Measurements from ENCODE around the gene TULP1.

The TULP1 gene

GRCh38 chr6:35454391-35455110 is 58.1 kb downstream of the TULP1 start:
- no peak for DNase-seq

GRCh38 chr6:35453236-35453635 is 59.5 kb downstream of the TULP1 start:
- DNase-seq: no peak

- DNase-seq: peak; percentile 94
Observed at GRCh38 chr6:35452183-35453090, 60.3 kb downstream of the TULP1 start, which contains the start of gene FANCE. Gene FANCE (plus strand): TSS chr6:35452338. CDS start chr6:35452546, 208 bp downstream.

DNA sequence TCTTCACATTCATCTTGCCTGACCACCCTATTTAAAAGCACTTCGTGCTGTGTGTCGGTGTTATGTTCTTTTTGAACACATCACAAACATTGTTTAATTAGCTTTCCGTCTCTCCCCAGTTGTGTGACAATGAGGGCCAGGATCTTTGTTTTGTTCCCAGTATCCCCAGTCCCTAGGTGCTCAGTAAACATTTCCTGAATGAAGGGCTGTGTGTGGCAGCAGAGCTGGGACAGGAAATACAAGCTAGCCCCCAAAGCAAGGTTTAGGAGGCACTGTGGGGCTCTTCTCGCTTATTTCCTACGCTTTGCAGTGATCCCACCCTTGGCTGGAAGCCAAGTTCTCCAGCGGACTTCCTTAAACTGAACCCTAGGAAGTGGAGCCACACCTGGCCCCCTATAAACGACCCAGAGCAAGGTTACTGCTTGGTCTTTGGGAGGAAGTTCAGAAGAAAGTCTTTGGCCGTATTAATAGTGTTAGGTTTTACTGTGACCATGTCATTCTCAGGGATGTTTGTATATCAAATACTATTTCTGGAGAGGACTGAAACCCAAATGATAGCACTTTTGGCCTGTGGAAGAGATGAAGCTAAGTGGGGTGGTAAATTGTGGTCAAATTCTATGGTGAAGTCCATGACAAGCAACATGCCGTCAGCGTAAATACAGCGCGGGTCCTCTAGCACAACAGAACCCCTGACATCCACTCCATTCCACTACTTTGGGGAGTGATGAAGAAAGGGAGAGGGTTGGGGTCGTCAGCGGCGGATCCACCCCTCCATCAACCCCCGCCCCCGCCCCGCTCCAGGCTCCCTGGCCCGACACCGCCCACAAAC is 61.1 kb downstream of the TULP1 start:
- DNase-seq: no peak

DNA sequence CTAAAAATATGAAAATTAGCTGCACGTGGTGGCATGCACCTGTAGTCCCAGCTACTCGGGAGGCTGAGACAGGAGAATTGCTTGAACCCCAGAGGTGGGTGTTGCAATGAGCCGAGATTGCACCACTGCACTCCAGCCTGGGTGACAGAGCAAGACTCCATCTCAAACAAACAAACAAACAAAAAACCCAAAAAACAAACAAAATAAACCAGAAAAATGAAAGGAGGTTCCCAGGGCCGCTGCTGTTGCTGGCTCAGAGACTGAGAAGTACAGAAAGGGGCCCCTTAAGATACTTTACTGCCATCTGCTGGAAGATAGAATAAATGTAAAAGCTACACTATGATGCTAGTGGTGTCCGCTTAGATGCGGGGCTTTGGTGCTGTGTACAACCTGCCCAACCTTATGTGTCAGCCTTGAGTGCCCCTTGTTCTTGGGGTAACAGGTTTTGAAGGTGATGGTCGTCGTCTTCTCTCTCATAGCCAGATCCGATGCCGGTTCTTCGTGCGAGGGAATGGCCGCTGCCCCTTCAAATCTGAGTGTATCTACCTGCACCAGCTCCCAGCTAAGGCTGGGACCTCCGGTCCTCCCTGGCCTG is 63.3 kb downstream of the TULP1 start:
- peak; percentile 49 for DNase-seq

GRCh38 chr6:35448191-35448590 is 64.5 kb downstream of the TULP1 start:
- DNase-seq: no peak

Measured in CD4-positive, alpha-beta T cell treated with Interleukin-6 for 4 hours (primary cell).